KMS-11 (cell line): ENCODE results near the gene KLHL1.

ENCODE experiments used
- H2AFZ ChIP-seq: fragments of 200-600 bp; sonication (generic); 2 replicates; pipeline ENCODE4 v1.6.1; 2016; ENCODE audit warnings: antibody characterized with exemption, mixed run types, low read depth
- H3K27ac ChIP-seq: fragments of 200-600 bp; sonication (generic); 2 replicates; pipeline ENCODE4 v1.6.1; 2016; ENCODE audit warnings: mild to moderate bottlenecking, mixed run types
- H3K27me3 ChIP-seq: fragments of 200-600 bp; sonication (generic); 2 replicates; pipeline ENCODE4 v1.6.1; 2017; ENCODE audit warnings: mild to moderate bottlenecking, low read depth, mixed run types, moderate library complexity; ENCODE audit not compliant: insufficient read depth
- H3K36me3 ChIP-seq: fragments of 200-600 bp; sonication (generic); 2 replicates; pipeline ENCODE4 v1.6.1; 2017; ENCODE audit warnings: mild to moderate bottlenecking, mixed run types; ENCODE audit not compliant: insufficient read depth
- H3K4me1 ChIP-seq: fragments of 200-600 bp; sonication (generic); 2 replicates; pipeline ENCODE4 v1.6.1; 2016; ENCODE audit warnings: mild to moderate bottlenecking, low read depth, mixed run types; ENCODE audit not compliant: poor library complexity, severe bottlenecking
- H3K4me2 ChIP-seq: fragments of 200-600 bp; sonication (generic); 2 replicates; pipeline ENCODE4 v1.7.0; 2016; ENCODE audit warnings: mild to moderate bottlenecking, mixed run types
- H3K4me3 ChIP-seq: fragments of 200-600 bp; sonication (generic); IDR thresholded peaks from 2 replicates; pipeline ENCODE4 v1.6.1; 2017; ENCODE audit warnings: low read depth, low read length, mixed read lengths; ENCODE audit not compliant: insufficient read depth
- H3K79me2 ChIP-seq: fragments of 200-600 bp; sonication (generic); 2 replicates; pipeline ENCODE4 v1.6.1; 2016; ENCODE audit warnings: low read depth, mixed run types; ENCODE audit not compliant: insufficient read depth
- H3K9ac ChIP-seq: fragments of 200-600 bp; sonication (generic); 2 replicates; pipeline ENCODE4 v1.6.1; 2016; ENCODE audit warnings: mild to moderate bottlenecking, mixed run types
- H4K20me1 ChIP-seq: fragments of 200-600 bp; sonication (generic); 2 replicates; pipeline ENCODE4 v1.6.1; 2016; ENCODE audit warnings: mild to moderate bottlenecking, mixed run types; ENCODE audit not compliant: insufficient read depth
- TF ChIP-seq, protein P1 (sequence below): fragments of 200-600 bp; sonication (generic); conservative IDR thresholded peaks from 2 replicates; pipeline ENCODE4 v1.6.1; 2017; ENCODE audit warnings: low read depth, mild to moderate bottlenecking, antibody characterized with exemption, low read length, moderate library complexity, mixed read lengths

Gene KLHL1

DNA sequence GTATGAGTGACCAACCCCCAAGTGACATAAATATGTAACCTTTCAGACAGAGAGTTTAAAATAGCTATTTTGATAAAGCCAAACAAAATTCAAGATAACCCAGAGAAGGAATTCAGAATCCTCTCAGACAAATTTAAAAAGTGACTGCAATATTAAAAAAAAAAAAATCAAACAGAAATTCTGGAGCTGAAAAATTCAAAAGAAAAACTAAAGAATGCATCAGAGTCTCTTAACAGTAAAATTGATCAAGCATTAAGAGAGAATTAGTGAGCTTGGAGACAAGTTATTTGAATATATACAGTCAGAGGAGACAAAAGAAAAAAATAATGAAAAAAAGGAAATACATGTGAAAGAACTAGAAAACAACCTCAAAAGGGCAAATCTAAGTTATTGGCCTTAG lies 53.7 kb downstream of the KLHL1 start:
- no peaks in the 10 kb centered on the region for H3K79me2 ChIP-seq
- TF ChIP-seq, protein P1, sequence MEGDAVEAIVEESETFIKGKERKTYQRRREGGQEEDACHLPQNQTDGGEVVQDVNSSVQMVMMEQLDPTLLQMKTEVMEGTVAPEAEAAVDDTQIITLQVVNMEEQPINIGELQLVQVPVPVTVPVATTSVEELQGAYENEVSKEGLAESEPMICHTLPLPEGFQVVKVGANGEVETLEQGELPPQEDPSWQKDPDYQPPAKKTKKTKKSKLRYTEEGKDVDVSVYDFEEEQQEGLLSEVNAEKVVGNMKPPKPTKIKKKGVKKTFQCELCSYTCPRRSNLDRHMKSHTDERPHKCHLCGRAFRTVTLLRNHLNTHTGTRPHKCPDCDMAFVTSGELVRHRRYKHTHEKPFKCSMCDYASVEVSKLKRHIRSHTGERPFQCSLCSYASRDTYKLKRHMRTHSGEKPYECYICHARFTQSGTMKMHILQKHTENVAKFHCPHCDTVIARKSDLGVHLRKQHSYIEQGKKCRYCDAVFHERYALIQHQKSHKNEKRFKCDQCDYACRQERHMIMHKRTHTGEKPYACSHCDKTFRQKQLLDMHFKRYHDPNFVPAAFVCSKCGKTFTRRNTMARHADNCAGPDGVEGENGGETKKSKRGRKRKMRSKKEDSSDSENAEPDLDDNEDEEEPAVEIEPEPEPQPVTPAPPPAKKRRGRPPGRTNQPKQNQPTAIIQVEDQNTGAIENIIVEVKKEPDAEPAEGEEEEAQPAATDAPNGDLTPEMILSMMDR: no peak
- no peak overlapping the region for H2AFZ ChIP-seq
- no peak overlapping the region for H3K4me3 ChIP-seq
- H3K4me2 ChIP-seq: no peak overlapping the region
- no peak overlapping the region for H3K27ac ChIP-seq
- no peaks in the 10 kb centered on the region for H3K4me1 ChIP-seq
- no peaks in the 10 kb centered on the region for H3K27me3 ChIP-seq
- H3K36me3 ChIP-seq: no peaks in the 10 kb centered on the region
- no peaks in the 10 kb centered on the region for H4K20me1 ChIP-seq
- no peak overlapping the region for H3K9ac ChIP-seq

DNA sequence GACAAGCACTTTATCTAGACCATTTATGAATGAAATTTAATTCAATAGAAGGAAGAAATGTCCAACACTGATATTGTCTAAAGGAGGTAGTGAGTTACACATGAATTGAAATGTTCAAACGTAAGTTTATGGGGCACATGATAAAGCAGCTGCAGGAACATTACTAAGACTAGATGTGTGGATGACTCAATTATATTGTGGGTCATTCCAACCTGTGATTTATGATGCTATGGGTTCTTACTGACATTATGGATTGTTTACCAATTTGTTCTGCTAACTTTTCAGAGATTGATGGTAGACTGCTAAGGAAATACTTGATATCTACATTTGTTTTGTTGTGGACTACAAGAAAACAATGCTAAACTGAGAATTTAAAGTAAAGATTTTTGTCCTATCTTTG lies 56.7 kb downstream of the KLHL1 start:
- Histone ChIP-seq H3K9ac (no peak overlapping the region), H3K36me3 (no peaks in the 10 kb centered on the region), H3K27ac (no peak overlapping the region), H3K79me2 (no peaks in the 10 kb centered on the region), H3K4me2 (no peak overlapping the region), H4K20me1 (no peaks in the 10 kb centered on the region), H2AFZ (no peak overlapping the region), H3K27me3 (no peaks in the 10 kb centered on the region), H3K4me3 (no peak overlapping the region), H3K4me1 (no peaks in the 10 kb centered on the region)
- TF ChIP-seq, protein P1: no peak

DNA sequence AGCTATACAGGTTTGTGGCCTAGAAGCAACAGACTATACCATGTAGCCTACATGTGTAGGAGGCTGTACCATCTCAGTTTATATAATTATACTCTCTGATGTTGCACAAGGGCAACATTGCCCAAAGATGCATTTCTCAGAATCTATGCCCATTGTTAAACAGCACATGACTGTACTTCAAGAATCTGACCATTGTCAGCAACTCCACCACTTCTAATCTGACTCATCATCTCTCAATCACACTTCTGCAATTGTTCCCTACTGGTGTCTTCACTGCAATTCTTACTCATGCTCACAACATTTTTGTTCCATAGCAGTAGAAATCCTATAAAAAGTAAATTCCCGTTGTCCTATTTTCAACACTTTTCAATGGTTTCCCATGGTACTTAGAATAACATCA lies 64.6 kb downstream of the KLHL1 start:
- no peak overlapping the region for H3K9ac ChIP-seq
- no peaks in the 10 kb centered on the region for H4K20me1 ChIP-seq
- no peaks in the 10 kb centered on the region for H3K36me3 ChIP-seq
- no peak overlapping the region for H3K4me3 ChIP-seq
- H2AFZ ChIP-seq: no peak overlapping the region
- H3K79me2 ChIP-seq: no peaks in the 10 kb centered on the region
- no peaks in the 10 kb centered on the region for H3K27me3 ChIP-seq
- no peak overlapping the region for H3K4me2 ChIP-seq
- H3K27ac ChIP-seq: no peak overlapping the region
- no peaks in the 10 kb centered on the region for H3K4me1 ChIP-seq
- TF ChIP-seq, protein P1: no peak

DNA sequence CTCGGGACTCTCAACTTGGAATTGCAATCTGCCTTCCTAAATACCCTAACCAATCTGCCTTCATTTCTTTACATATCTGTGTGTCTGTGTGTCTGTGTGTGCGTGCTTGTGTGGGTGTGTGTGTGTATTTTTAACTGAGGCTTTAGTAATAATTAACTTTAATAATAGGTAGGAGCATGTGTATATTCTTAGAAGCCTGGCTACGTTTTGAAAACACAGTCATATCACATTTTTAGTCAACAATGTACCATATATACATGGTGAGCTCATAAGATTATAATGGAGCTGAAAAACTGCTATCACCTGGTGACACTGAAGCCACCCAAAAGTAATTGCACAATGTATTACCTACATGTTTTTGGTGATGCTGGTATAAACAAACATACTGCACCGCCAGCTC lies 66.1 kb downstream of the KLHL1 start:
- Histone ChIP-seq H3K27ac (no peak overlapping the region), H3K4me3 (no peak overlapping the region), H3K79me2 (no peaks in the 10 kb centered on the region), H3K36me3 (no peaks in the 10 kb centered on the region), H3K4me1 (no peaks in the 10 kb centered on the region), H4K20me1 (no peaks in the 10 kb centered on the region), H3K9ac (no peak overlapping the region), H3K4me2 (no peak overlapping the region), H2AFZ (no peak overlapping the region), H3K27me3 (no peaks in the 10 kb centered on the region)
- TF ChIP-seq, protein P1: no peak

DNA sequence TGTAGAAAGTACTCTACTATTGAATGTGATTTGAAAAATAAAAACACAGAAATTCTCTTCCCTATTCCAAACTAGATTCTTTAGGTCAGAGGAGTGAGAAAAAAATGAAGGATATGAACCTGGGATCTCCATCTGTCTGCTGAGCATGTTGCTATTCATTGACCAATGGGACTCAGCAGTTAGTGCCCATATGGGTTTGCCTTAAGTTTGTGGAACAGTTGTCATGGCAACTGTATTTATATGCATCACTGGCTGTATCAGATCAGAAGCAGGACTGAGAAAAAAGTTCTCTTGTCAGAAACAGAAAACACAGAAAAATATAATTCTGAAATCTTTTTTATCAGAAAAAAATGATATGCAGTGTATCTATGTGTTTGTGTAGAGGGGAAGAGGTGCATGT lies 74.0 kb downstream of the KLHL1 start:
- no peak overlapping the region for H3K27ac ChIP-seq
- H3K9ac ChIP-seq: no peak overlapping the region
- no peaks in the 10 kb centered on the region for H3K36me3 ChIP-seq
- H2AFZ ChIP-seq: no peak overlapping the region
- H3K27me3 ChIP-seq: no peaks in the 10 kb centered on the region
- no peaks in the 10 kb centered on the region for H4K20me1 ChIP-seq
- H3K4me2 ChIP-seq: no peak overlapping the region
- TF ChIP-seq, protein P1: no peak
- H3K4me1 ChIP-seq: no peaks in the 10 kb centered on the region
- no peaks in the 10 kb centered on the region for H3K79me2 ChIP-seq
- no peak overlapping the region for H3K4me3 ChIP-seq
